Peyer's patch (tissue), 4 donors: Measurements from ENCODE around the gene ANK2.

ENCODE experiments used
- POLR2A ChIP-seq, 2 donors: fragments of 450-650 bp; IDR thresholded peaks; one replicate each; pipeline ENCODE4 v1.5.1; 2017; ENCODE audit warnings: antibody characterized with exemption in 2 of 2, mild to moderate bottlenecking in 2 of 2, moderate library complexity in 2 of 2
- TF ChIP-seq, protein P1 (sequence below), 6 experiments: fragments of 450-650 bp in 4 of 6; fragments of 200-600 bp in 2 of 6; sonication (generic) in 1 of 6; IDR thresholded peaks; one replicate each; pipeline ENCODE4 v1.5.1; 2017 to 2019; ENCODE audit warnings: antibody characterized with exemption in 6 of 6, mild to moderate bottlenecking in 3 of 6, moderate library complexity in 1 of 6

DNA sequence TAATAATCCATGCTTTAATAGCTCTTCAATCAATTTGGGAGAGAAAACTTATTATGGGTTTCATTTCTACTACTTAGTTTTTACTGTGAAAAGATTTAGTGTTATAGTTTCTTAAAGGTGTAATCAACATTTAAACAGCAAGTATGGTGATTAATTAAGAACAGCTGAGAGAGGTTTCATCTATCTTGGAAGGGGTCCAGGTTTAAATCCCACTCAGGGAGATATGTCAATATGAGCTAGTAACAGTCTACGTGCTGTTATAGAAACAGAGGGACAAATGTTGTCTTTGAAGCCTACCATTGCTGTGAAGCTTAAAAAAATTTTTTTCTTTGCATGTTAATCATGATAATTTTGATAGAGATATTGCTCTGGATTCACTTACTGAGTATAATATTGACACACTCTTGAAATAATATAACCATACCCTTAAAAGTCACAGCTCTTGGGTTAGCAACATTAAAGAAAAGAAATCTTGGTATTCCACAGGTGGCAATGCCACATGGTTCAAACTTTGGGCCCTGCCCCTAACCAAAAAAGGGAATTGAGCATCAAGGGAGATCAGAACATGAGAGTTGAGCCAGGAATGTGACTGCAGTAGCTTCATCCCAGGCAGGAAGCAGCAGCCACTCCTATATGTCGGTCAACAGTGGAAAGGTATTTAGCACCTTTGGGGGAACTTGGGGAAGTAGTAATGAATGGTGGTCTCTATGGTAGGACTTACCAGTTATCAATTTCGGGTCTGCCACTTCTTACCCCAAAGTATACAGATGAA lies 107.8 kb downstream of the ANK2 start:
- TF ChIP-seq, protein P1, sequence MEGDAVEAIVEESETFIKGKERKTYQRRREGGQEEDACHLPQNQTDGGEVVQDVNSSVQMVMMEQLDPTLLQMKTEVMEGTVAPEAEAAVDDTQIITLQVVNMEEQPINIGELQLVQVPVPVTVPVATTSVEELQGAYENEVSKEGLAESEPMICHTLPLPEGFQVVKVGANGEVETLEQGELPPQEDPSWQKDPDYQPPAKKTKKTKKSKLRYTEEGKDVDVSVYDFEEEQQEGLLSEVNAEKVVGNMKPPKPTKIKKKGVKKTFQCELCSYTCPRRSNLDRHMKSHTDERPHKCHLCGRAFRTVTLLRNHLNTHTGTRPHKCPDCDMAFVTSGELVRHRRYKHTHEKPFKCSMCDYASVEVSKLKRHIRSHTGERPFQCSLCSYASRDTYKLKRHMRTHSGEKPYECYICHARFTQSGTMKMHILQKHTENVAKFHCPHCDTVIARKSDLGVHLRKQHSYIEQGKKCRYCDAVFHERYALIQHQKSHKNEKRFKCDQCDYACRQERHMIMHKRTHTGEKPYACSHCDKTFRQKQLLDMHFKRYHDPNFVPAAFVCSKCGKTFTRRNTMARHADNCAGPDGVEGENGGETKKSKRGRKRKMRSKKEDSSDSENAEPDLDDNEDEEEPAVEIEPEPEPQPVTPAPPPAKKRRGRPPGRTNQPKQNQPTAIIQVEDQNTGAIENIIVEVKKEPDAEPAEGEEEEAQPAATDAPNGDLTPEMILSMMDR (IDR thresholded peaks at IDR 0.05), result no peak
- no peak for TF ChIP-seq POLR2A (IDR thresholded peaks at IDR 0.05)
